NCI-H460 (cell line): ENCODE measurements around the gene PIK3R2. TPM values are rescaled to one million over a fixed set of nuclear protein-coding genes. Genes with fewer than 3 reads are reported as not detected.
A peak's percentile ranks its signal among the peaks of the same experiment; 100 is the strongest.
"Not testable (repeated sequence)": the region's sequence is repeated elsewhere in the genome, so short reads cannot be mapped to it uniquely, and the experiment has no call there.

Experiments
- DNase-seq: peaks from one replicate; pipeline ENCODE4 v3.0.0-alpha.2; 2016; ENCODE audit warnings: low read depth; ENCODE audit errors: extremely low read depth
- total RNA-seq: library from RNA; depleted of rRNA; stranded (reverse); fragments of >200 nt; shearing (Covaris generic); gene quantifications from 2 replicates; pipeline ENCODE4 v1.2.3, GENCODE V29; 2014

Gene PIK3R2
- total RNA-seq, 1 experiment from 2014 or later: 7.7 TPM

DNA sequence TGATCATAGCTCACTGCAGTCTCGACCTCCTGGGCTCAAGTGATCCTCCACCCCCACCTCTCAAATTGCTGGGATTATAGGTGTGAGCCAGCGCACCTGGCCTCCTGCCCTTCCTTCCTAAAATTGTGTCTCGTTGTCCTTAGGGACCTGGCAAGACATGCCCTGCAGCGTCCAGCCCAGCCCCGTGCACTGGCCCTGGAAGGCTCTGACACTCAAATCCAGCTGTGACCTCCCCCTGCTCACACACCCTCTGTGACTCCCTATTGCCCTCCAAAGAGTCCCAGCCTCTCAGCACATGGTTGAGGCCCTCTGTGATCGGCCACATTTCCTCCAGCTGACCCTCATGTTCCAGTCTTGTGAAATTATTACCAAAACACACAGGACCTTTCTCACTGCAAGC lies 45.0 kb downstream of the PIK3R2 start:
- DNase-seq: no peak

- DNase-seq: no peak
These were observed 45.4 kb downstream of the PIK3R2 start for GRCh38 chr19:18198374-18198773.

DNA sequence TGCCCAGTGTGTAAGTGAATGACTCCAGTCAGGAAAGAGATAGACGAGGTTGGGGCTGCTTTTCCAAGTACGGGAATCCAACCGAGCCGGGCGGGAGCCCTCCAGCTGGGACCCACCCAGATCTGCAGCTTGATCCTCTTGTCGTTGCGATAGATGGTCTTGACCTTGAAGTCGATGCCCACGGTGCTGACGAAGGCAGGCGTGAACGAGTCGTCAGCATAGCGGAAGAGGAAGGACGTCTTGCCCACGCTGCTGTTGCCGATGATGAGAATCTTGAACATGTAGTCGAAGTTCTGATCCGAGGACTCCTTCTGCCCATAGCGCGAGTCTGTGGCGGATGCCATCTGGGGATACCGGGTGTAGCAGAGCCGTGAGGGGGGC lies 49.4 kb downstream of the PIK3R2 start:
- no peak for DNase-seq

DNA sequence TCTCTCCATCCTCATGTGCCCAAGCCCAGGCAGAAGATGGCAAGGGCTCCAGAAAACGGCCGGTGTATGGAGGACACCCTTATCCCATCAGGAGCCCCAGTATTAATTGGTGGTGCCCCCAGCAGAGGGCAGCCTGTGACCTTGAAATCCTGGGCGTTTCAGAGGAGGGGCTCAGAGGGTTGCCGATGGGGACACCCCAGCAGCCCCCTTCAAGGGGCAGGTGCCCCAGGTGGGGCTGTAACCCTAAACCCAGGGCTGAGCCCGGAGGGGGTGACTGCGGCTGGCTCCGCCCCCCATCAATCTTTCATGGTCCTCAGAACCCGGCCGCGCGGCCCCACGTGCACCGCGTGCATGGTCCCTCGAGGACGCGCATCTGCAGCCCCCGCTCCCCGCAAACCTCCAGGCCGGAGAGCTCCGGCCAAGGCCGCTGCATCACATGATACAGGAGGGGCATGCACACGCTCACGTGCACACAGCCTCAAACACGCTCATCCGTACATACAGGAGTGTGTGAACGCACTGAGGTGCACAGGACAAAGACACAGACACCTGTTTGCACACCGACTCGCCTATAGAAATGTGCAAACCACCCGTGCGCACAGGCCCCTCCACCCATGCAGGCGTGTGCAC lies 49.9 kb downstream of the PIK3R2 start:
- DNase-seq: no peak

DNA sequence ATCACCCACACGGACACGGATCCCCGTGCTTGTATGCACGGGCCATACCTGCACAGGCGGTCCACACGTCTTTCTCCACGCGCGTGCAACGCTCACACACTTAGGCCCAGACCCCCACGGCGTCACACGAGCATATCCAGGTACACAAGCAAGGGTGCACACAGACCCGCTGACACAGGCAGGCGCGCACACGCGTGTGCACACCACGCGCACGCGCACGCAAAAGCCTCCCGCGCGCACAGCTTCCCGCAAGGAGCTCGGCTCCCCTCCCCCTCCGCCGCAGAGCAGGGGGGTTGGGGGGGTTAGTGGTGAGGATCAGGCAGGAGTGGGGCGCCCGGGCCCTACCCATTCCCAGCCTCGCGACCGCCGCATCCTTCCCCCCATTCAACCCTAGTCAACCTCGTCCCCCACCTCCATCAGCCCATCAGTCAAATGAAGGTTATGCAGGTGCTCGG lies 50.5 kb downstream of the PIK3R2 start:
- DNase-seq: no peak

DNA sequence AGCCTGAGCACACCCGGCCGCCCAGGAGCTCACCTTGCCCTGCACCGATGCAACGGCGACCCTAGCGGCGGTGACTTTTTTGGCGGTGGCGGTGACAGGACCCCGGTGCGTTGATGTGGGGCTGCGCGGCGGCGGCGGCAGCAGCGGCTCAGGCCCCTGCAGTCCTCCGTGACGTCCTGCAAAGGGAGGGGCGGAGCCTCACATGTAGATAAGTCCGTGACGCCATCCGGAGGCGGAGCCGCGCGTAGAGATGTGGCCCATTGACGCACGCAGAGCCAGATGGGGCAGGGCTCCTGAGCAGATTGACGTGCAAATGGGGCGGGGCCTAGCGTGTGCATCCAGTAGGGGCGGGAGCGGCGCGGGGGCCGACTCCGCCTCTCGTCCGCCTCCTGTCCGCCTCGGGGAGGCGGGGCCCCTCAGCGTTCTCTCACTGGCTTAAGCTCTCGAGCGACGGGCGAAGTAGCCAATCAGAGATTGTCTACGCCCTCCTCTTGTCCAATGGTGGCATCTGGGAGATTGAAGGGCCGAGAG lies 51.0 kb downstream of the PIK3R2 start, which contains the start of gene RAB3A:
Gene RAB3A, minus strand, starts transcription at position 180 of the 531 bp plus-strand sequence. CDS start 1,302 bp downstream, outside the sequence.
- DNase-seq: peak; percentile 99

DNA sequence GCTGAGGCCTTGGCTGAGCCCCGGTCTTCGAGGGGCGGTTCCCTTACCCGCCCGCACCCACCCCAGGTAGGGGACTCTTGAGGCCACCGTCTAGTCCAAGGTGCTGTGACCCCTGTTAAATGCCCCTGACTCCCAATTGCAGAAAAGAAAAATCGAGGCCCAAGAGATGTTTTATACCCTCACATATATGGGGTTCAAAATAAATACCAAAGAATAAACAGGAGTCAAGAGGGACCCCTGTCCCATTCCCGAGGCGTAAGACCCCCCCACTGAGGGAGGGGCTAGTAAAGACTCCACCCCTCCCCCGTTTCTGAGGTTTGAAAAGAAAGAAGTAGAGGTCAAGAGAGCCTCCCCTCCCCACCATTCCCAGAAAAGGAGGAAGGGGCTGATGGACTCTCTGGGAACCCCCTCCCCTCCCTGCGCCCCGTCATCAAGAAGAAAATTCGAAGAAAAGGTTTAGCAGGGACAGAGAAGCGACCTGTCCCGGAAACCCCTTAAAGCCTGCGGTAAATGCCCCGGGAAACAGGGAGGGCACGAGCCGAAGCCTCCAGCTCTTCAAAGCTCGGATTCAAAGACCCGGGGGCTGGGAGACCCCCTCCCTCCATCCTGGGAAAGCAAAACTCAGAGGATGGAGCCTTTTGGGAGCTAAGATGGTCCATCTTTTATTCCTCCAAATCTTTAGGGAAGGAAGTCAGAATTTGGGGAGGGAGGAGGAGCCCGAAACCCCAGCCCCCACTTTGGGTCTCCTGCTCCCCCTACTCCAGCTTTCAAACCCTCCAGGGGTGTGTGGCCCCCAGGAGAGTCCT lies 51.6 kb downstream of the PIK3R2 start:
- no peak for DNase-seq

DNA sequence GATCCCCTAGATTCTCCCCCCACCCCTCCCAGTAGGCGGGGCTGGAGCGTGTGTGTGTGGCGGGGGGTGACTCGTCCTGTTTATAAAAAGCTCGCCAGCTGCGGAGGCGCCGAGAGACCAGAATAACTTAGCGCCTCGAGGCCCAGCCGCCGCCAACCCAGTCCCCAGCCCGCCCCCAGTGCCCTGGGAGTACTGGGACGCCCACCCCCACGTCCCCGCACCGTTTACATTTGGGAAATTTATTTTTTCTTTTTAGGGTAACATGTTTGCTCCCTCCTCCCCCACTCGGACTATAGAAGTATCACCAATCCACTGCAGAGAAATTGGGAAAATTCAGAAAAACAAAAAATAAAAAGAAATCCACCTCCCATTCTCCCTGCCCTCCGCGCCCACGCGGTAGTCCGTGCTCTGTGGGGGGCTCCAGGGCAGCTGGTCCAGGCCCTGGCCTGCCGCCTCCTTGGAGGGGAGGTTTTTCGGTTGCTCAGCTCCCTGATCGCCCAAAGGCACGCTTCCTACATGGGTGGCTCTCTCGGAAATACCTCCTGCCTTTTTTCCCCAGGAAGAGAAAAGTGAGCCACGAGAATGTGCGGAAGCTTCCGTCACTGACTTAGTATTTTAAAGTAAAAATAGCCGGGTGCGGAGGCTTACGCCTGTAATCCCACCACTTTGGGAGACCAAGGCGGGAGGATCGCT lies 52.4 kb downstream of the PIK3R2 start:
- DNase-seq: no peak

DNA sequence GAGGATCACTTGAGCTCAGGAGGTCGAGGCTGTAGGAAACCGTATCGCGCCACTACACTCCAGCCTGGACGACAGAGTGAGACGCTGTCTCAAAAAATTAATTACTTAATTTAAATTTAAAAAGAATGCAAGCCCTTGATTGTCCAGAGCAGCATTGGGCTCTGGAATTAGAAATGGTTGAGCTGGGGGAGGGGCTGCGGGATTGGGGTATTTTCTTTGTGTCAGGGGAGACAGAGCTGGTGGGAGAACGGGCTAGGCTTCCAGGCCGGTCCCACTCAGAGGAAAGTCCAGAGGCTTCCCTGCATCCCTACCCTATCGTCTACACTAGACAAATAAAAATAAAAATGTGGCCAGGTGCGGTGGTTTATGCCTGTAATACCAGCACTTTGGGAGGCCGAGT lies 53.1 kb downstream of the PIK3R2 start:
- DNase-seq: no peak

- DNase-seq: no peak
These were observed 55.4 kb downstream of the PIK3R2 start for GRCh38 chr19:18208098-18208951.

GRCh38 chr19:18209912-18210311 lies 56.9 kb downstream of the PIK3R2 start:
- DNase-seq: not testable (repeated sequence)

DNA sequence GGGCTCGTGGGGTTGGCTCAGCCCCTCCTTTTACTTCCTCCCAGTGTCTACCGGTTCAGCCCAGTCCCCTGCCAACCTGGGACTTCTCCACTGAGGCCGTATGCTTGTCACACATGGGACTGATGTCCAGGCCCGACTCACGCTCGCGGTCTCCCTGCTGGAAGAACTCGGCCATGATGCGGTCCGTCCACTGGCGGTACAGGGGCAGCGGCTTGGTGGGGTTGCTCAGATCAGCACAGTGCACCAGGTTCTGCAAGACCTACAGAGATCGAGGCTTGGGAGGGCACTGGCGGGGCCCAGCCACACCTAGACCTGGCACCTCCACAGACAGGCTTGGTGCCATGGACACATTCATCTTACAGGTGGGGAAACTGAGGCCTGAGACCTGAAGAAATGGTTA lies 58.7 kb downstream of the PIK3R2 start:
- DNase-seq: no peak

- no peak for DNase-seq
These were observed 61.9 kb downstream of the PIK3R2 start for GRCh38 chr19:18214779-18215433.

DNA sequence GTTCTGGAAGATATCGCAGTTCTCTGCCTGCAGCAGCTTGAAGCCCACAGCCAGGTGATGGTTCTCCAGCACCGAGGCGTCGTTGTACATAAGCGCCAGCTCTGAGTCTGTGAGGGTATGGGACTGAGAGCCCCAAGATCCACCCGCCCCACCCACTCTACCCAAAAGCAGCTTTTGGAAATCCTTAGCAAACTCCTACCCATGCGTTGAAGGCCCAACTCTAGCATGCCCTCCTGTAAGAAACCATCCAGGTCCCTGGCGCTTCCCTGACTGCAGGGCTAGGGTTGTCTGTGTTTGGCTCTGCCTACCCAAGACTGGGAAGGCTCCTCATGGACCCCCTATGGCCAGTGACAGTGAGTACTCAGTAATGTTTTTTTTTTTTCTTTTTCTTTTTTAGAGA lies 63.8 kb downstream of the PIK3R2 start:
- DNase-seq: no peak

GRCh38 chr19:18218159-18218558 lies 65.2 kb downstream of the PIK3R2 start:
- no peak for DNase-seq

DNA sequence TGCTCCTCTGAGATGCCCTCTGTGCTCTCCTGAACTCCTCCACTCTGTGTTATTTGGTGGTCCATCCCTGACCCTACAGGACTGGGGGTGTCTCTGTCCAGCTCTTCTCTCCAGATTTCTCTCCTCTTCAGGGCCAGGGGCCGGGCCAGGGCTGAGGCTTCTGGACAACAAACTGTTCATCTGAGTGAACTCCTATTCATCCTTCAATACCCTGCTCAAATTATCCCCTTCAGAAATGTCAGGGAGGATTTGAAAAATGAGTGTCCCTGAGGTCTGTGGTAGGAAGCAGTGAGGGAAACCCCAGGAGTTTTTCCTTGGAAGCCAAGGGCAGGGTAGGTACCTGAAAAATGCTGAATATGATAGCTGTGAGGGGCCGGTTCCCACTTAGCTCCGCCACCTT lies 65.6 kb downstream of the PIK3R2 start:
- no peak for DNase-seq
